Stimulated activated CD8-positive, alpha-beta memory T cell treated with anti-CD3 and anti-CD28 coated beads, Interleukin-4, amount 100 ng/mL, for 1 hour (primary cell): Measurements from ENCODE around the gene TNFAIP1.
"Not testable (repeated sequence)": the region's sequence is repeated elsewhere in the genome, so short reads cannot be mapped to it uniquely, and the experiment has no call there.

Experiments used
- DNase-seq, 2 donors: peaks; one replicate each; pipeline ENCODE4 v3.0.0-alpha.2; 2020; ENCODE audit warnings: low read depth in 2 of 2, low spot score in 1 of 2

Gene TNFAIP1, protein sequence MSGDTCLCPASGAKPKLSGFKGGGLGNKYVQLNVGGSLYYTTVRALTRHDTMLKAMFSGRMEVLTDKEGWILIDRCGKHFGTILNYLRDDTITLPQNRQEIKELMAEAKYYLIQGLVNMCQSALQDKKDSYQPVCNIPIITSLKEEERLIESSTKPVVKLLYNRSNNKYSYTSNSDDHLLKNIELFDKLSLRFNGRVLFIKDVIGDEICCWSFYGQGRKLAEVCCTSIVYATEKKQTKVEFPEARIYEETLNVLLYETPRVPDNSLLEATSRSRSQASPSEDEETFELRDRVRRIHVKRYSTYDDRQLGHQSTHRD

DNA sequence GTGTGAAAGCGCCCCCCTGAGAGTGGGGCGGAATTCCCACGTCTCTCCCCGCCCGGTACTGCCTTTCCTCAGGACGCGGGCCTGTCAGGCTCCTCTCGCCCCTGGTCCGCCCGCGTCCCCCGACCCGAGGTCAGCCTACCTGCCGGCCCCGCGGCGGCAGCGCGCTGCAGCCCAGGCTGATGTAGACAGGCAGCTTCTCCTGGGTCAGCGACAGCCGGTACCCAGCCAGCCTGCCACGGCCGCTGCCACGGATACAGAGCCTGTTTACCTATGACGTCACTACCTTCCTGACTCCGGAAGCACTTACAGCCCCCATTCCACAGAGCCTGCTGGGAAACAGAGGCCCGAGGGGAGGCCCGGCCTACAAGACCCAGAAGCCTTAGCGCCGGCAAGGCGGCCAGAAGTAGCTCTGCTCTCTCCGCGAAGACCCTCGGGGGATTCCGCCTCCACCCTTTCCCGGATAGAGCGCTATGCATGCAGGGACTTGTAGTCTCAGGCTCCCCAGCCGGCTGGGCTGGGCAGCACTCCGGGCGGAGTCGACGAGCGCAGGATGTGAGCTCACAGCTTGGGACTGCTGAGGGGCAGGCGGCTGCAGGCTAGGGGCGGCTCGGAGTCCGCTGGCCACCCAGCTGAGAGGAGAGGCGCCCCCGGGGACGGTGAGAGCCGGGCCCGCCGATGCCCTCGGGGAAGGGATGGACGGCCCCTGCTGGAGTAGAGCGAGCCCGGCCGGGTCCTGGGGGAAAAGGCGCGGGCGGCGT is at the start of gene TNFAIP1, which contains the start of gene IFT20:
Gene TNFAIP1, plus strand, starts transcription at position 561 of the 758 bp plus-strand sequence. CDS start 3,761 bp downstream, outside the sequence.
Gene IFT20, minus strand, starts transcription at position 272 of the 758 bp plus-strand sequence. CDS start 3,487 bp downstream, outside the sequence.
- peak; percentile 85 to 96 for DNase-seq

DNA sequence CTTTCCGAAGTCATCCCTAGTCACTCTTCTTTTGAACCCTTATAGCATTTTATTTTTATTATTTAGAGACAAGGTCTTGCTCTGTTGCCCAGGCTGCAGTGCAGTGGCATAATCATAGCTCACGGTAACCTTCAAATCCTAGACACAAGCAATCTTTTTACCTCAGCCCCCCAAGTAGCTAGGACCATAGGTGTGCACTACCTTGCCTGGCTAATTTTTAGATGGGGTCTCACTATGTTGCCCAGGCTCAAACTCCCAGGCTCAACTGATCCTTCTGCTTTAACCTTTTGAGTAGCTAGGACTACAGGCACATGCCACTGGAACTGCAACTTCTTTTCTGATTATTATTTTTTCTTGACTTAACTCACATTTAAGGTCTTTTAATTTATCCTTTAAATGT is 49.6 kb upstream of the TNFAIP1 start:
- DNase-seq, result no peak

DNA sequence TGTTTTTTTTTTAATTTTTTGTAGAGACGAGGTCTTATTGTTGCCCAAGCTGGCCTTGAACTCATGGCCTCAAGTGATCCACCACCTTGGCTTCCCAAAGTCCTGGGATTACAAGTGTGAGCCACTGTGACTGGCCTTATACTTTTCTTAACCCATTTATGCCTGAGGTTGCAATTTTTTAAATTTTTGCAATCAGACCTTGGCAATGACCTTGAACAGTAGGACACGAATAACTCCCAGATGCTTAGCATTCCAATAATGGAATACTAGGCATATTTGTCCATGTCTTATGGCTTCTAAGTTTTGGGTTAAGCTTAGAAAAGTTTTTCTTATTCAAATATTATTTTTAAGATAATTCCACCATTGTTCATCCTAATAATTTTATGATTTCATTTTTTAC is 44.9 kb upstream of the TNFAIP1 start:
- no peak for DNase-seq

DNA sequence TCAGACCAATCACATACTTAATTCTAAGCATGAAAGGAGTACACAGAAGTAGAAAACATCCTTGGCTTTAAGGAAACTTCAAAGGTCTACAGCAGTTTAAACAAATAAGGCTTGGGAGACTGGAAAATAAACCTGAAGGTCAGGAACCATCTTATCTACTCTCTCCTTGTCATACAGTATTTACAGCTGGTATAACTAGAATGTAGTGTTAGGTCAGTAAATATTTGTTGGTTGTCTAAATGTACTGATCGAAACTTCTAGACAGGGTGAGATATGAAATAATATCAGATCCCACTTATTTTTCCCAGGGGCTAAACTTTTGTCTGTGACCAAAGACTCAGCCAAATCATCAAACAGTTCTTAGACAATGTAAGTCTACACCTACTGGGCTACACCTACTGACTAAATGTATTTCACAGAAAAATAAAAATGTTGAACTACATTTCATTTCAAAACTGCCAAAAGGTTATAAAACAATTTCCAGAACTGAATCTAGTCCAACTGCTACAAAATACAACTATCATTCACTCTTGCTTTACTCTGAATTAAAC is 43.7 kb upstream of the TNFAIP1 start:
- no peak for DNase-seq

DNA sequence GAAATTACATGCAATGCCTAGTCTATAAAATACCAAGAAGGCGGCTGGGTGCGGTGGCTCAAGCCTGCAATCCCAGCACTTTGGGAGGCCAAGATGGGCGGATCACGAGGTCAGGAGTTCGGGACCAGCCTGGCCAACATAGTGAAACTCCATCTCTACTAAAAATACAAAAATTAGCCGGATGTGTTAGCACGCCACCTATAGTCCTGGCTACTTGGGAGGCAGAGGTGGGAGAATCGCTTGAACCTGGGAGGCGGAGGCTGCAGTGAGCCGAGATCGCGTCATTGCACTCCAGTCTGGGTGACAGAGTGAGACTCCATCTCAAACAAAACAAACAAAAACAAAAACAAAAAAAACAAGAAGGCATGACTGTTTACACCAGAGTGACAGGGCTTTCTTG is 42.7 kb upstream of the TNFAIP1 start:
- DNase-seq, result not testable (repeated sequence)

DNA sequence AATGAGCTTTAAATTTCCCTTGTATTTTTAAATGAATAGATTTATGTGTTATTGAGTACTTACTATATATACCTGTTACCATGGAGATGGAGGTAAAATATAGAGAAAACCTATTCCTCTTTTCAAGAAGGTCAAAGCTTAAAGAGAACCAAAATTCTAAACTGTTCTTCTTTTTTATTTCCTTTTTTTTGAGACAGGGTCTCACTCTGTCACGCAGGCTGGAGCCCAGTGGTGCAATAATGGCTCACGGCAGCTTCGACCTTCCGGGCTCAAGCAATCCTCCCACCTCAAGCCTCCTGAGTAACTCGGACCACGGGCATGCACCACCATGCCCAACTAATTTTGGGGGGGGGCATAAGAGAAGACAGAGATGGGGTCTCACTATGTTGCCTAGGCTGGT is 41.6 kb upstream of the TNFAIP1 start:
- DNase-seq, result no peak

DNA sequence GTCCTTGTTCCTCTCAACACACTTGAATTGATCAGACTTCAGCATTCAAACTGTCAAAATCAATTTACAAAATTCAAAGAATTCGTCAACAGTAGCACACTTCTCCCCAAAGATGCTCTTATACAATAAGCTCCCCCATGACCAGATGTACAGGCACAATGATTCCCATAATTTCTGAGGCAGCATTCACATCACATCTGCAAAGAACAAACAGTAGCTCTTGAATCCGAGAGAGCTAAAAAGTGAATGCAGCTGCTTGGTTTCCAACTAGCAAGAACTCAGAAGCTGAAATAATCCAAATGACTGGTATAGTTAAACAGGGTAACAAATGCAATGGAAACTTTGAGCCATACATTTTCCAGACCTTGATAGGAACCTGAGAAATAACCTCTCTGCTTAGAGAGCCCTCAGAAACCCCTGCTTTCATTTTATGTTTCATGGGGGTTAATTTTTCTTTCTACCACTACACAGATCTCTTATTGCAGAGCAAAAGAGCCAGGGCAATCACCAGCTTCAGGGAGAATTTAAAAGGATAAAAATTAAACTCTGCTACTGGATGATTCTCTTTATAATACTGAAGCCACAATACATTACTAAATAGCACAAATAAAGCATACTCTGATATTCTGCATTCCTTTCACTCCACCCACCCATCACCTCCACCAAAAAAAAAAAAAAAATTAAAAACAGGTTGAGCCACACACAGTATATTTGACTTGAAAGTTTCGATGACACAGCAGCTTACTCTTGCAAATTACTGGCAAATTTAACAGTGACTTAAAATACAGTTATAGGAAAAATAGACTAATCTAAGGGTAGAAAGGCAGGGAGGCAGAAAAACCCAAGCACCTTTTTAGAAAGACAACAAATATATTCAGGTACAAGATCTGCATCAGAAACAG is 39.6 kb upstream of the TNFAIP1 start:
- no peak for DNase-seq

DNA sequence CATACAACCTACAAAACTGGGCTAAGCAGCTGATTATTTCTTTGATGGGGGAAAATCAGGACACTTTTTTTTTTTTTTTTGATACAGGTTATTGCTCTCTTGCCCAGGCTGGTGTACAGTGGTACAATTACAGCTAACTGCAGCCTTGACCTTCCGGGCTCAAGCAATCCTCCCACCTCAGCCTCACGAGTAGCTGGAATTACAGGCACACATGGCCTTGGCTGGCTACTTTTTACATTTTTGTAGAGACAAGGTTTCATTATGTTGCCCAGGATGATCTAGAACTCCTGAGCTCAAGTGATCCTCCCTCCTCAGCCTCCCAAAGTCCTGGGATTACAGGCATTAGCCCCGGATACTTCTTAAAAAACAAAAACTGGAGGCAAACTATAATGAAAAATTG is 37.1 kb upstream of the TNFAIP1 start:
- DNase-seq, result no peak

DNA sequence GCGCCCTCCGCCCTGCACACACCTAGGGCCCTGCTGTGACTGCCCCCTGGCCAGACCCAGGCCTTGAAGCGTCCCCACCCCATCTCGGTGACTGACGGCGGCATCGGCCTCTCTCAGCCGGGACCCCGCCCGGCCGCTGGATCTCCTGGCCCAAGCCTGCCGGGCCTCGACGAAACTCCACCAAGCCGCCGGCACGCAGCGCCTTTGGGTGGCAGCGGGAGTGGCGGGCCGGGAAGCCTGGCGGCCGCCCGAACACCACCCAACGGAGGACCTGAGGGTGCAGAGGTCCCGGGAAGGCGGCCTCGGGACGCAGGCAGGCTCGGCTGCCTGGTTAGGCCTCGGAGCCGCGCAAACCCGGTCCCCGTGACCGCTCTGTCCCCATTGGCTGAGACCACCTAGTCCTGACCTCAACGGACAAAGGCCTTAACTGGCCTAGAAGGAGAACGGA is 28.6 kb upstream of the TNFAIP1 start:
- DNase-seq, result no peak

DNA sequence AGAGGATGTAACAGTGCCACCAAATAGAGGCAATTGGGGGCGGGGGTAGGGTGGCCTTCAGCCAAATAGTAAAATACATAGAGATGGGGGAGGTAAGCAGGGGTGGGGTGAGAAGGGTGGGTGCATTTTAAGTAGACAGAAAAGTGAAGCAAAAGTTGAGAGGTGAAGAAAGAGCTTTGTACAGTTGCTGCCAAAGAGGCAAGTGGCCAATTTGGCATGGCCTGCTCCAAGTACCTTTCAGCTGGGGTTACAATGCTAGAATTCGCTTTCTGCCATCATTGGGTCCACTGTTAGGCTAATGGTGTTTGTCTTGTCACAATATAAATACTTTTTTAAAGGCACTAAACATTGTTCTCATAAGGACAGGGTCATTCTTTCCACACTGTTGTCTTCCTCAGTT is 21.7 kb upstream of the TNFAIP1 start:
- no peak for DNase-seq

DNA sequence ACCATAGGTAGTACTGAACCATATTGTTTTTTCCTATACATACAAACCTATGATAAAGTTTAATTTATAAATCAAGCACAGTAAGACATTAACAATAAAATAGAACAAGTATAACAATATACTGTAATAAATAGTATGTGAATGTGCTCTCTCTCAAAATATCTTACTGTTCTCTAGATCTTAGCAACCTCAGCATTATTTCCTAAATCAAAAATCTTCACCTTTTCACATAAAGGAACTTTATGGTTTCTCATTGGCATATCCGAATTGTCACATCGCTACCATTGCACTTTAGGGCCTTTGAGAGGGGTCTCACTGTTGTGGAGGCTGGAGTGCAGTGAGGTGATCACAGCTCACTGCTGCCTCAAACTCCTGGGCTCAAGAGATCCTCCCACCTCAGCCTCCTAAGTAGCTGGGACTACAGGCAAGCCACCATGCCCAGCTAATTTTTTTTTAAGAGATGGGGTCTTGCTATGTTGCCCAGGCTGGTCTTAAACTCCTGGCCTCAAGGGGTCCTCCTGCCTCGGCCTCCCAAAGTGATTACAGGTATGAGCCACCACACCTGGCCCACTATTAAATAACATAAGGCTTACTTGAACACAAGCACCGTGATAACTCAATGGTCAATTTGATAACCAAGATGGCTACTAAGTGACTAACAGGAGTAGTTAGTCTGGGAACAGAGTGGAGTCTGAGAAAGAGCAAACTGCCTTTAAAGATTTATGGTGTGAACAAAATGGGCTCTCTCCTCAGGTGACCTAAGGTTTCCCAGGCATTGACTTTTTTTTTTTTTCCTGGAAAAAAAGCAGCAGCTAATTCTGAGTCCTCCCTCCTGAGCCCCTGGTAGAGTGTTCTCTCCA is 19.5 kb upstream of the TNFAIP1 start:
- DNase-seq, result no peak

DNA sequence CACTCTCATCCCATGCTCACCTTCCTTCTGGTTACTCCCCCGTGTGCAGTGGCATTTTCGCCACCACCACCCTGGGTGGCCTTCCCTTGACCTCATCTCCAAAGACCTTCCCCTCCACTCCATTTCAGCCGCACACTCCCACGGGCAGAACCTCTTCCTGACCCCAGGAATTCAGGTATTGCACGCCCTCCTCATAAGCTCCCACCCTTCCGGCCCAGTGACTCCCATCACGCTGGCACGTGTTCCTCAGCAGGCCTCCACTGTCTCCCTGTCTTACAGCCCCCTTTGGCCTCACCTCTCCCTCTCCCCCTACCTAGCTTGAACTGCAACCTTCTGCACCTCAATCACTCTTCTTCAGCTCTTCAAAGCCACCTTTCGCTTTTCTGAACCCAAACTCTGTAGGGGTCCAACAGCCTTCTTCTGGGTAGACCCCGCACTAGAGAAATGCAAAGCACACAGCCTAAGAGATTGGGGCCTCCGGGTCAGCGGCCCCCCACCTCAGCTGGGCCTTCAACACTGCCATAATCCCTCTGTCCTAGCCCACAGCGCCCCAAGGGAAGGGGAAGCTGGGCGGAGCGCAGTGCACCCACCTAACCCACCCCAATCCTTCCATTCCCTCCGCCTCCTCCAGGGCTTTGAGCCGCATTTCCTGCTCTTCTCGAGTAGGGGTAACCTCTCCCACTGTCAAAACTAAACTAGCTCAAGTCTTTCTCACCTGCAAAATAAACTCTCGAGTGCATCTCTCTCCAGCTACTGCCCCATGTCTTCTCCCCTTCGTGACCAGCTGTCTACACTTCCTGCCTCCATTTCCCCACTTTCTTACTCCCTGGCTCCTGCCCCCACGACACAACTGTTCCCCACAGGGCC is 18.2 kb upstream of the TNFAIP1 start:
- DNase-seq, result no peak

DNA sequence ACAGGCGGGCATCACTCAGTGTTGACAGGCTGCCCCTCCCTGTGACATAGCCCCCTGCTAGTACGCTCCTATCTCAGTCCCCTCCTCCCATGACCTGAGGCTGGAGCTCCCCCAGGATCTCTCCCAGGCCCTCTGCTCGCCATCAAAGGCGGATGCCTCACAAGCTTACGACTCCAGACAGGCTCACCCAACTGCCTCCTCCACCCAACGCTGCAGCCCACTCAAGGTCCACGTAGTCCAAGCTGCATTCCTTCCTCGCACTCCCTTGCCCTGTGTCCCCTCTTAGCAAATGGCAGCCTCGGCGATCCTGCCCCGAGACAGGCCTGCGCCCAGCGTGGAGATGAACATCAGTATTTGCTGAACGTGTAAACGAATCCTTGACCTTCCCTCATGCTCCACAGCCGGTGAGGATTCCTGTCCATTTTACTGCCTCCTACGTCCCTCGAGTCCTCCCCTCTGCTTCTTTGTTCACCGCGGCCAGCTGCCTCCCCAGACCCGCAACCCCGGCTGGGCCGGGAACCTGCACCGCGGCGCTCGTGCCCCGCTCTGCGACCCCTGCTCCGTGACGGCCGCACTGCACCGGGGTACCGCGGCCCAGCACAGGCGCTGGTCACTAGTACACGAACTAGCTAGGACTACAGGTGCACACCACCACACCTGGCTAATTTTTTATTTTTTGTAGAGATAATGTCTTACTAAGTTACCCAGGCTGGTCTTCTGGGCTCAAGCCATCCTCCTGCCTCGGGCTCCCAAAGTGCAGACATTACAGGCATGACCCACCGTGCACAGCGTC is 17.4 kb upstream of the TNFAIP1 start:
- DNase-seq, result no peak

DNA sequence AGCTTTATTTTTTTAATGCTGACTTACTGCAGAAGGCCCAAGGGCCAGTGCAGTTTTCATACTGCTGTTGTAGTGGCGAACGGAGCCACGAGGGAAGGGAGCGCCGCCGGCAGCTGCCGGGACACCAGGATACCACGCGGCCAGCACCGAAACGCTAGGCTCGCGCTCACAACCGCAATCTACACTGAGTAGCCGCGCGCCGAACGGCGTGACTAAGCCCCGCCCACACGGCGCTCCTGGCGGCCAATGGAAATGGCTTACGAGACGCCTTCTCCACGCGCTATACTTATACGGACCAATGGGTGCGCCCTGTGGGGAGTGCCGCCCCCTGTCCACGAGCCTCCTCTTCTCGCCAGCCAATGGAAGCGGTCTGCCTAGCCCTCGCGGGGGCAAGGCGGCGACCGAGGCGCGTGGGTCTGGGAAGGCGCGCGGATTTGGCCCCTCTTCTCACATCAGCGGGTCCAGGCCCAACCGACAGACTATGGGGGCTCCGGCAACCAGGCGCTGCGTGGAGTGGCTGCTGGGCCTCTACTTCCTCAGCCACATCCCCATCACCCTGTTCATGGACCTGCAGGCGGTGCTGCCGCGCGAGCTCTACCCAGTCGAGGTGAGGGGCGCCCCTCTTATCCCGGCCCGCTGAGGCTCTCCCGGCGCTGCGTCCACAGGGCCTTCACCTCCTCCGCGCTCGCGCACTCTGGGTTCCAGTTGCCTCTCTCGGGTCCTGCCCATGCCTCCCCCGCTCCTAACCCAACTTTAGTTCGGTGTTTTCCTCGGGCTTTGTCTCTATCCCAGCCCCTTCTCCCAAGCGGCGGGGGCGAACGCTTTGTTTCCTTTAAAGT is 16.6 kb upstream of the TNFAIP1 start, which contains the start of gene TMEM97:
Gene TMEM97, plus strand, starts transcription at position 442 of the 839 bp plus-strand sequence. Its CDS starts 40 bp downstream, at position 482.
- DNase-seq, result peak; percentile 79 to 87

DNA sequence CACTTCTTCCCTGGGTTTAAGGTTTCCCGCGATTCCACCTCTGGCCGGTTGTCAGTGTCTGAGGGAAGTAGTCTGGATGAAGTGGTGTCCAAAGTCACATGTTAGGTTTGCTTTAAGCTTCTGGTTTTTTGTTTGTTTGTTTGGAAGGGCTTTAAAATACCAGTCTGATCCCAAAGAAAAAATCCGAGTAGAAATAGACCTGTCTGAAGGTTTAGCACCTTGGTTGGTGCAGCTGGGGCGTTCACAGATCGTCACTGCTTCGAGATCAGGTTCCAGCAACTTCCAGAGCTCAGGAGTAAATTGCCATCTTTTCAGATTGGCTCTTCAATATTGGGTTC is 16.0 kb upstream of the TNFAIP1 start:
- no peak for DNase-seq

DNA sequence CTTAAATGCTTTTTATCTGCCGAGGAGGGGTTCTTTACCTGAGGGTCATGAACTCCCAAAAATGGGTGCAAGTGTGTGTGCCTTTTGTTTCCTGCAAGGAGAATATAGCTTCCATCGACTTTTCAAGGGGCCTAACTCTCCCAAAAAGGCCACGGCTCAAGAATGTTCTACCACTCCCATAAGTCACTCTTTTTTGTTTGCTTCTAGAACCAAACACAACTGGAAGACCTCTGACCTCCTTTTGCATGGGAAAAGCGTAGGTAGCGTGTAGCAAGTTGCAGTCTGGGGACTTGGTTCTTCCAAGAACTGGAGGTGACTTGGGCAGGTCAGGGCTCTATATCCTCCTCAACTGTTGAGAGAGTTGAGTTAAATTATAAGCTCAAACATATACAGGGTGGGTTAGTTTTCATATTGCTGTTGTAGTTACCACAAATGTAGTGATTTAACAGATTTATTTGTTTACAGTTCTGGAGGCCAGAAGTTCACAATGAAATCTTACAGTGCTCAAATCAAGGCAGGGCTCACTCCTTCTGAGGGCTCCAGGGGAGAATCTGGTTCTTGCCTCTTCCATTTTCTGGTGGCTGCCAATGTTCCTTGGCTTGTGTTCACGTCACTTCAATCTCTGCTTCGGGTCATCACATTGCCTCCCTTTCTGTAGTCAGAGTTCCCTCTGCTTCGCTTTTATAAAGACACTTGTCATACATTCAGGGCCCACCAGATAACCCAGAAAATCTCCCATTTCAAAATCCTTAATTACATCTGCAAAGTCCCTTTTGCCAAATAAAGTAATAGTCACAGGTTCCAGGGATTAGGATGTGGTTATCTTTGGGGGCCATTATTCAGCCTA is 15.1 kb upstream of the TNFAIP1 start:
- DNase-seq, result no peak
